HG02763 (cell line): ENCODE data around the gene ELN.
"Not testable (repeated sequence)": the region's sequence is repeated elsewhere in the genome, so short reads cannot be mapped to it uniquely, and the experiment has no call there.

Source experiments
- ATAC-seq: cut with Tn5 transposase; IDR thresholded peaks from one replicate; pipeline ENCODE4 v1.9.1; 2021; ENCODE audit warnings: mild to moderate bottlenecking, moderate library complexity; ENCODE audit not compliant: unreplicated experiment

The ELN gene

DNA sequence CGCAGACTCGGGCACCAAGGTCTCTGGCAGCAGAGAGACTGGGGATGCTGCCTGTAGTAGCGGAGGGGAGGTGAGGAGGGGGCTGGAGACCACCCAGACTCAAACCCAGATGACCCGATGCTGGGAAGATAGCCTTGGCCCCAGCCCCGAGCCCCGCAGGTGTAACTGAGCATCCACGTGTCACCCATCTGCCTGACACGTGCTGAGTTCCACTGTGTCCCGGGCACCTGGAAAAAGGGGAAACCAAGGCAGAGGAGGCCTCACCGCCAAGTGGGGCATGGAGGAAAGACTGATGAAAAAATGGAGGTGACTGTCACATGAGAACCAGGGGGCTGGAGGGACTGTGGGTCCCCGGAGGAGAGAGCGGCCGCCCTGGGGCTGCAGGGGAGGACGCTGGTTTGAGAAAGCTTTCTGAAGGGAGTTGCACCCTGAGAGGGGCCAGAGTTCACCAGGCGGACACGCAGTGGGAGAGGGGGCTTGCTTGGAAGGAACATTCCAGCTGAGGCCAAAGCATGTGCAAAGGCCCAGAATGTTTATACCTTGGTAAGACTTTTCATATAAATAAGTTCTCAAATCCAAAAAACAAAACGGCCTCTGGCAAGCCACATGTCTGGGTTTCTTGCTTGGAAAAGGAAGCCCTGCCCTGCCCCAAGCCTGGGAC, 27.4 kb upstream of the ELN start:
- ATAC-seq, result no peak

DNA sequence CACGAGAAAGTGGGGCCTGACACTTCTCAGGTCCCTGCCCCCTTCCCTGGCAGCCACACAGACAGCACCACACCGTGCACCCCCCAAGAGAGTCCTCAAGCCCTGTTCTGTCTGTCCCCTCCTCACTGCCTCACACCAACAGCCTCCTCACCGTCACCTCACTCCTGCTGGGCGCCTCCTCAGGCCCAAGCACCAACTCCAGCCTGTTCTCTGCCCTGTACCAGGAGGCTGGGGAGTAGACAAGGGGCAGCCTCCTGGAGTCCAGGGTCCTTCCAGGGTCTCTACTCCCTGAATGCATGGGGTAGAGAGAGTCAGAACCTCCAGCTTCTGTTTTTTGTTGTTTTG, 26.9 kb upstream of the ELN start:
- no peak for ATAC-seq

DNA sequence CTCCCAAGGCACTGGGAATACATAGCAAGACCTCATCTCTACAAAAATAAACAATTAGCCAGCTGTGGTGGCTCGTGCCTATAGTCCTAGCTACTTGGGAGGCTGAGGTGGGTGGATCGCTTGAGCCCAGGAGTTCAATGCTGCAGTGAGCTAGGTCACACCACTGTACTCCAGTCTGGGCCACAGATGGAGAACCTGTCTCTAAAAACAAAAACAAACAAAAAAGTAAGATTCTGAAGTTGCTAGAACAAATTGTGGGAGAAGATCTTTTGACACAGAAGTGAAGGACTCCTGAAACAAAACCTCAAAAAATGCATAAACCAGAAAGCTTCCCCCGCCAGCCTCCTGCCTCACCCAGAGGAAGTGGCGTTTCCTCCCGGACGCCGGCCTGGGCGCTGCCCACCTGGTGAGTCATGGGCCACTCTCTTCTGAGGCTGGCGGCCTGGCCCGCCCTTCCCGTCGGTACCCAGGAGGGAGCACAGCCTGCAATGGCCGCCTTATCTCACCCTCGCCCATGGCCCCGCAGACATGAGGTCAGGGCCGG, 25.4 kb upstream of the ELN start:
- ATAC-seq, result no peak

DNA sequence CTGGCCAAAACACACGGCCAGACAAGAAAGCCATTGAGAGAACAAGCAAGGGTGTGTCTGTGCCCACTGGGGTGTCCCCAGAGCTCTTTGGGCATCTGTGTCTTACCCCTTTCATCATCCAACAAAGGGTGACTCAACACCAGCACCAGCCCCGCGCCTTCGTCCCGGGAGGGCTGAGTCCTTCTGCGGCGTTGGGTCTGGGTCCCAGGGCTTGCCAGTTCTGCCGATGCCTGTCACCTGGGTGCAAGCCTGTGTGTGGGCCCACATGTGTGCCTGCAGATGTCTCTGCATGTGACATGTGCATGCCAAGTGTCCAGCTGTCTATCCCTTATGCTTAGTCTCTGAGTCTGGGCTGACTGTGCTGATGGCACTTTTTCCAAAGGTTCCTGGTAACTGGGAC, 24.4 kb upstream of the ELN start:
- no peak for ATAC-seq

DNA sequence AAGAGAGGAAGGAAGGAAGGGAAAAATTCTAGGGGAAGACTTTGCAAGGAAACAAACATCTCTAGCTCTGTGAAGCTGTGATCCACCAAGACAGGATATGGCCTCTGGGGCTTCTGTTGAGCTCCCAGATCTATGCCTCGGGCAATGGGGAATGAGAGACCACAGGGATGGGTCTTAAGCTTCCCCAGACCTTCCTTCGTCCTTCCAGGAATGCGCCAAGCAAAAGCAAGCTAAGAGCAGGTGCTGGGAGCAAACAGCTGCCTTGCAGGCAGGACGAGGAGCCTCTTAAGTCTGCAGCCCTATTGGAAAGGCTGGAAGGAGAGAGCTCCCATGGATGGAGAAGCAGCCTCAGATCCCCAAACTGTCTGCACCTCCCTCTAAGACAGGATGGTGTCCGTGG, 21.9 kb upstream of the ELN start:
- ATAC-seq, result no peak

DNA sequence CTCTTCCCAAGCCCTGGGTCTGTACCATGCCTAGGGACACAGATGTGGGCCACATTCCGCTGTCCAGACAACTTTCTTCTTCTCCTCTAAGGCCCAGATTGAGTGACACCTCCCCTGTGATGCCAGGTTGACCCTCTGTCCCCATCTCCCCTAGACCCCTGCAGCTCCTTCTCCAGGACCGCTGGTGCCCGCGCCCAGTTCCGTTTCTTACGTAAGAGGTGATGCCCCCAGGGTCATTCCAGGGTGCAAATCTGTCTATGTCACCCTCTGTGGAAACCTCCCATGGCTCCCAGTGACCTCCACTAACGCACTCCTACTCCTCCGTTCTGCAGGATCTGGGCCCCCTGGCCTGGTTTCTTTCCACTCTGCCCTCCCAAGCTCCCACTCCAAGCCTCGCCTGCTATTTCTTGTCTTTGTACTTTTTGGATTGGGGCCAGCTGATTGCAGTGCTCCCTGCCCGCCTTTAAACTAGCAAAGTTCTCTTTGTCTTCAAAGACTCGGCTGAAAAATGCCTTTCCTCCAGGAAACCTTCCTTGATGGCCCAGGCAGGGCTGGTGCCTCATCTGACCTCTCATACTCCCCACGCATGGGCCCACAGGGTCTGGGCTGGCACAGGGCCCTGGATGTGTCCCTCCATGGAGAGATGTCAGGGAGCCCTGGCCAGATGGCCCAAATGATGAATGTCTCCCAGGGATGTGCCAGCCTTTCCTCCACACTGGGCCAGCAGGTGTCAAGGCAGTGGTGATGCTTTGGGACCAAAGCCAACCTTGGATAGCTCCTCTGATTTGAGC, 21.3 kb upstream of the ELN start:
- no peak for ATAC-seq

DNA sequence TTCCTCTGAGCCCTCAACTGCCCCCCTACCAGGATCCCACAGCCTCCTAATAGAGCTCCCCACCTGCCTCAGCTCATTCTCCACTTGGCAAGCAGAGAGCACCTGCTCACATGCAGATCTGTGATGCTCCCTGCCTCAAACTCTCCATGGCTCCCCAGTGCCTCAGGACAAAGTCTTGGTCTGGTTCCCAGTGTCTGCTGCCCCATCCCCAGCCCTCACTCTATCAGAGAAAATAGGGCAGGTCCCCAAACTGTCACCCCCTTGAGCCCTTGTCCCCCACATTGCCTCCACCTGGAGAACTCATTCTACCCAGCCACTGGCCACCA, 20.8 kb upstream of the ELN start:
- no peak for ATAC-seq

DNA sequence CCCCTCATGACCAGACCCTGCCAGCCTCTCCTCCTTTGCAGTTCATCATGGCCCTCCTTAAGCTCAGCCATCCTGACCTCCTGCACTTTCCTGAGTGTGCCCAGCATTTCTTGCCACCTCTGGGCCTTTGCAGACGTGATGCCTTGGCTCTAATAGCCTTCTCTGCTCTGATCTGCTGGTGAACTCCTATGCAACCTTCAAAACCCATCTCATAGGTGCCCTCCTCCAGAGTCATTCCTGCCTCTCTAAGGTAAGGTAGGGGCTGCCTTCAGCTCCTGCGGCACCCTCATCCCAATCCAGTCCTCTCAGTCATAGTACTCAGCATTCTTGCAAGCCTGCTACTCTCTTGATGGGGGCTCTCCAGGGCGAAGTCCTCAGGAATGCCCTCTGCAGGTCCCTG, 19.3 kb upstream of the ELN start:
- no peak for ATAC-seq

DNA sequence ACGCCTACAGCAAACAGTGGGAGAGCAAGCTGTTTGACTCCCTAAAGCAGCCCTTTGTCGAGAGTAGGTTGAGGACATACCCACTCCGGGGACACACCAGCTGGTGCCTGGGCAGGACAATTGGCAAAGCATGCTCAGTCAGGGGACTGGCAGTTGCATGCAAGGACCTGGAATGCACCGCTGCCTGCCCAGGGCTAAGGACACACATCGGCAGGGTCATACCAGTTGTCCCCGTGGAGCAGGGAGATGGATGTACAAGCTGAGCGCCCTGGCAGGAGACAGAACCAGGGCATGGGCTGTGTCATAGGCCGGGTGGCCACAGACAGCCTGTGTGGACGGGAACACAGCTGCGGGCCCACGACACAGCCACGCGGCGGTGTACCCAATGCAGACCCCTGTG, 18.3 kb upstream of the ELN start:
- no peak for ATAC-seq

DNA sequence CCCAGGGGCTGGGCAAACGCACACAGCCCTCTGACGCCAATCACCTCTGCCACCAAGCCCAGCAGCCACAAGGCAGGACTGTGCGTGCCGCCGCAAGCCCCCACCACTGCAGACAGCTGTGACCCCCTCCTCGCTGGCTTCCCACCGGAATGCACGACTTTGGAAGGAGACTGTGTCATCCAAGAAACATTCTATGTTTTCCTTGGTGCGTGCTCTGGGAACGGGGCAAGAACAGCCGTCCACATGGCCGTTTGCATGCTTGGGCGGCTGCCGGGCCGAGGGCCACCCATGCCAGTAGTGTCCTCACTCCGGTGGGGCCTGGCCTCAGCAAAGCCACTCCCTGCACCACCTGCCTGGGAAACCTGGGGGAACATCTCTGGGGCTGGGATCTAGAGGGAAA, 17.6 kb upstream of the ELN start:
- no peak for ATAC-seq

DNA sequence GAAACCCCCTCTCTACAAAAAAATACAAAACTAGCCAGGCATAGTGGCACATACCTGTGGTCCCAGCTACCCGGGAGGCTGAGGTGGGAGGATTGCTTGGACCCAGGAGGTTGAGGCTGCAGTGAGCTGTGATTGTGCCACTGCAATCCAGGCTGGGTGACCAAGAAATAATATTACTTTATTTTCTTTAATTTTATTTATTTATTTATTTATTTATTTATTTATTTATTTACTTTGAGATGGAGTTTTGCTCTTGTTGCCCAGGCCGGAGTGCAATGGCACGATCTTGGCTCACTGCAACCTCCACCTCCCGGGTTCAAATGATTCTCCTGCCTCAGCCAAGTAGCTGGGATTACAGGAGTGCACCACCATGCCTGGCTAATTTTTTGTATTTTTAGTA, 16.6 kb upstream of the ELN start:
- not testable (repeated sequence) for ATAC-seq

DNA sequence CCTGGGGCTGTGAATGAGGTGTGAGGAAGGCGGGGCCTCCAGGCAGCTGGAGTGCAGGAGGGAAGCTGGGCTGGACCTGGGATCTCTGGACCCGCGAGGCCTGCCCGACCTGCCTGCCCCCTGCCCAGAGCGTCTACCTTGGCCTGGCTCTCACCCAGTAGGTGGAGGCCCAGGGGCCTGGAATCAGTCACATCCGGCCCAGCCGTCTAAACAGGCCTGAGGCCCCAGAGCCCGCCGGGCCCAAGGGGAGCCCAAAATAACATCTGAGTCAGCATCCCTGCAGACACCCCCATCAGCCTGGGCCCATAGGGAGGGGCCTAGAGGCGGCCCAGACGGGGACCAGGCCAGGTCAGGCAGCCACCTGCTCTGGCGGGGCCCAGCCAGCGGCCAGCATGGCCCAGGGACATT, 15.1 kb upstream of the ELN start:
- peak; percentile 90 for ATAC-seq

DNA sequence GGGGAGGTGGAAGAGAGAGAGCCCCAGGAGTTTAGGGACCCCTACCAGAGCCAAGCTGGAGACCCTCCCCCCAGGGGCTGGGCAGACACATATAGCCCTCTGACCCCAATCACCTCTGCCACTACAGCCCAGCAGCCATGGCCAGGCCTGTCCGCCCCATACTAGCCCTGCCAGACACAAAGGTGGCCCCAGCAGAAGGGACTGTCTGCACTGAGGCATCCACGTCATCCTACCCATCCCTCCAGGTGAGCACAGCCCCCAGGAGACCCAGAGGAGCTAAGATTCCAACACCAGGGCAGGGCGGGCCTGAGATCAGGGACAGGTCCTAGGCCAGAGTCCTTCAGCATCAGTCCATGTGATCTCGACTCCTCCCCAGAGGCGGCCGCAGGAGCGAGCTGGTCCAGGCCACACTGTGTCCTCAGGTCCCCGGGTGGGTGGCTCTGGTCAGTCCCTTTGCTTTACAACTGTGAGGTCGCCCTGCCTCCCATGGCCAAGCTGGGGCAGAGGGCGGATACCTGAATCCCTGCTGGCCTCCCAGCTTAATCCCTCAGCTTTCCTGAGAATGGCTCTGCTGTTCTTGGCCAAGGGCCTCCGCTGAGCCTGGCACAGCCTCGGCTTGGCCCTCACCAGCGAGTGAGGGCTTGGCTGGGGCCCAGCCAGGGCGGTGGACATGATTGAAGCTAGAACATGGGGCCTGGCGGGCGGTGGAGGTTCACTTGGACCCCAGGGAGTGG, 14.3 kb upstream of the ELN start:
- ATAC-seq, result no peak

DNA sequence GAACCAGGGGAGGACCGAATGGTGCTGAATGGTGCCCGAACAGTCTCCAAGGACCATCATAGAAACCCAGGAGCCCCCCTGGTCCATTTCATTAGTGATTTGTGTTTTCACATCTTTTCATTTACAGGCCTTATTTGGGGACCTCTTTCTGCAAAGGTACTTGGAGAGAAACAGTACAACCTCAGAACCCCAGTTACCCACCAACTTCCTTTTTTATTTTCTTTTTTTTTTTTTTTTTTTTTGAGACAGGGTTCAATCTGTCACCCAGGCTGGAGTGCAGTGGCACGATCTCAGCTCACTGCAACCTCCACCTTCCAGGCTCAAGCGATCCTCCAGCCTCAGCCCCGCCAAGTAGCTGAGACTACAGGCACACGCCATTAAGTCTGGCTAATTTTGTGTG, 13.0 kb upstream of the ELN start:
- no peak for ATAC-seq

DNA sequence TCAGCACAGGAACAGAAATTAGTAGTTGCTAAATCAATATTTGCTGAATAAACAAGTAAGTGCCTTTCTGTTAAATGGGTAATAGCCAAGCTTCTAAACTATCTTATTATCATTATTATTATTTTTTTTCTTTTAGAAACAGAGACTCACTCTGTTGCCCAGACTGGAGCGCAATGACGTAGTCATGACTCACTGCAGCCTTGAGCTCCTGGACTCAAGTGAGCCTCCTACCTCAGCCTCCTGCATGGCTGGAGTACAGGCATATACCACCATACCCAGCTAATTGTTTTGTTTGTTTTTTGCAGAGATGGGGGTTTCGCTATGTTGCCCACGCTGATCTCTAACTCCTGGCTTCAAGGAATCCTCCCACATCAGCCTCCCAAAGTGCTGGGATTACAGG, 12.3 kb upstream of the ELN start:
- no peak for ATAC-seq

DNA sequence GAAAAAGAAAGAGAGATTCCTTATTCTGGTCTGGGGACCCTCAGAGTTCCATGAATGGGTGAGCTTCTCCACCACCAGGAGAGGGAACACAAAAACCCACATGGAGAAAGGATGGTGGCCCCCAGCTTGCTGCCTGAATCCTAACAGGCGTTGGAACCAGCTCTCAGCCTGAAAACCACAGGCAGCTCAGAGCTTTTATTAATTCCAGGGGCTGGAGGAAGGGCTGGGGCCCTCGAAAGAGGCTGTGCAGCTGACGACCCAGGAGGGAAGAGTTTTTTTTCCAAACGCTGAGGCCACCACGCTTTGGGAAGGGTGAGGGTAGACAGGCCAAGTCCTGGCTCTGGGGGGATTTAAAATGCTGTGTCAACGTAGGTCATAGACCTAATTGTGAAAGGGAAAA, 10.8 kb upstream of the ELN start:
- no peak for ATAC-seq

DNA sequence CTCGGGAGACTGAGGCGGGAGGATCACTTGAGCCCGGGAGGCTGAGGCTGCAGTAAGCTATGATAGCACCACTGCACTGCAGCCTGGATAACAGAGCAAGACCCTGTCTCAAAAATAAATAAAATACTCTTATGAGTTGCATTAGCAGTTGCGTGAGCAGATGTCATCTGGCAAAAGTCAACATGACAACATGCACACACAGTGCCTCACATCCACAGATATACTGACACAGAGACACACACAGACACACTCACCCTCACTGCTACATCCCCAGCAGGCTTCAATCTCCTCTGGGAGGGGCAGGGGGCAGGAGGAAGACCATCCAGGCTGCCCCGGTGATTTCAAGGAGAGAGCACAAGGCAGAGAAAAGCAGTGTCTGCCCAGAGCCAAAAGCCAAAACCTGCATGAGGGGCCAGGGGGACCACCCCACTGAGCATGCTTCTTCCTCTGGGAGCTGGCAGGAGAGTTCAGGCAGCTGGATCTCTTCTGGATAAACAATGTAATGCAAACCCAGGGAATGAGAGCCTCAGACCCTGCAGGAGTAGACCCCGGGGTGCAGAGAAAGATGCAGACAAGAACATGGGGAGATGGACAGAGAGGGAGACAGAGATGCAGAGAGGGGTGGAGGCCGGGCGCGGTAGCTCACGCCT, 9.6 kb upstream of the ELN start:
- ATAC-seq, result no peak

DNA sequence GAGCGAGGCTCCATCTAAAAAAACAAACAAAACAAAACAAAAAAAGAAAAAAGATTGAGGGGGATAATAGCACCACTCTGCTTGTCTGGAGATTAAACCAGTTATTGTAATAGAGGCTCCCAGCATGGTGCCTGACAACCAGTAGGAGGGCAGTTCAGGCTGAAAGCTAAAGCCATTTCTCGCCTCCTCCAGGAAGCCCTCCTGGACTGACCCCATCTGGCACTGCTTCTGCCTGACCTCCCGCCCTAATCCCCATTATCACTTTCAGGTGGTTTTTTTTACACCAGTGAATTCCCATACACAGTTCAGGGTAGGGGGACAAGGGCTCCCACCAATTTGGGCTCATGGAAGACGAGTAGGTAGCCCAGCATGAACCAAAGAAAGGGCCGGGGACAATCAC, 8.8 kb upstream of the ELN start:
- no peak for ATAC-seq

DNA sequence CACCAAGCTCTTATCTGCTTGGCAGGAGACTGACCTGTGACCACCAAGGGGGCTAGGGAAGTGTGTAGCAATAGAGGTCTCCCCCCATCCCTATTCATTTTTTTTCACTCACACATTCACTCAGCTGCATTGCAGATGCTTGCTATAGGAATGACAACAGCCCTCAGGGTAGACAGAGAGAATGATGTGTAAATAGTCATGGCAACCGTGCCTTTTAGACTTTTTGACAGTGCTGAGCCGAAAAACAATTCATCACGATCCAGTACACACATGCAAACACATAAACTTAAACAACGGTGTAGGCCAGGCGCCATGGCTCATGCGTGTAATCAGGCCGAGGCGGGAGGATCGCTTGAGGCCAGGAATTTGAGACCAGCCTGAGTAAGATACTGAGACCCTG, 7.6 kb upstream of the ELN start:
- no peak for ATAC-seq

DNA sequence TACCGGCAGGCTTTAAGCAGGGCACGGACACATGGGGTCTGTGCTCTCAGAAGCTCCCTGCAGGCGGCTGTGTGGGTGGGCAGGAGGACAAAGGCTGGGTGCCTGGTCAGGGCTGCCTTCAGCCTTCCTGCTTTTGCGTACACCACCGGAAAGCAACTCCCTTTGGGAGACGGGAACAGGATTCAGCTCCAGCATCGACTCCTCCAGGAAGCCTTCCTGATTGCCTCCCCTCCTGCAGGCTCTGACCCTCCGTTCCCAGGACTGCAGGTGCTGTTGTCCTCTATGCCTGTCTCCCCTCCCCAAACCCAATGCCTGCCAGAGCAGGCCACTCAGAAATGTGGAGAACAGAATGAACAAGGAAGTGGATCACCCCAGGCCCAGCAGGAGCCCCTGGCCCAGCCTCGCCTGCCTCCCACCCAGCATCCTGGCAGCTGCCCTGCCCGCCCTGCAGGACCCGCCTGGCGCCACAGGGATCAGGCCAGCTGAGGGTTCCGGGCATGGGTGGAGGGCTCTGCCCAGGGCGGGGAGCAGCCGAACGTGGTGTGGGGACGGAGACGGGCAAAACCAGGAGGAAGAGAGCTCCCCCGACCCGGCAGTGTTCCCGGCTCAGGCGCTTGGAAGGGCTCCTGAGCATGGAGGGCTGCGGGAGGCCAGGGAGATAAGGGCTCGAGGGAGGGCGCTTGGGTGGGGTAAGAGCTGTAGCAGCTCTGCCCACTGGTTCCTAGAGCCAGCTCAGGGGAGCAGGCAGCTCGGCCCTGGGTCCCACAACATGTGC, 6.2 kb upstream of the ELN start:
- no peak for ATAC-seq

DNA sequence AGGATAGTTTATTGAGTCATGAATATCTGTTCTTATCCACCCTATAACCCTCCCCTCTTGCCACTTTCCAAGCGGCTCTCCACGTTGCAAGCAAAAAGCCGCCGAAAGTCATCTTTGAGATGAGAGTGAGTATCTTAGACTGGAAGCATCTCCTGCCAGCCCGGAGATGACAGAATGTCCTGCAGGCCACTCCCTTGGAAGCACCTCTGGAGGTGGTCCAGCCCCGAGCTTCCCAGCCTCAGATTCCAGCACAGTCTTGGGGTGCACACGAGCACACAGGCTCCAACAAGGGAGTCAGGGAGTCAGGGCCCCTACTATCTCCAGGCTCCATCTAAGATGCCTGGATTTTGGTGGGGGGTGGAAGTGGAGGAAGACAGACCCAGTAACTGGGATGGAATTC, 5.5 kb upstream of the ELN start:
- no peak for ATAC-seq
